ENCODE measurements around the gene AS3MT.
A peak's percentile ranks its signal among the peaks of the same experiment; 100 is the strongest.

AS3MT gene

DNA sequence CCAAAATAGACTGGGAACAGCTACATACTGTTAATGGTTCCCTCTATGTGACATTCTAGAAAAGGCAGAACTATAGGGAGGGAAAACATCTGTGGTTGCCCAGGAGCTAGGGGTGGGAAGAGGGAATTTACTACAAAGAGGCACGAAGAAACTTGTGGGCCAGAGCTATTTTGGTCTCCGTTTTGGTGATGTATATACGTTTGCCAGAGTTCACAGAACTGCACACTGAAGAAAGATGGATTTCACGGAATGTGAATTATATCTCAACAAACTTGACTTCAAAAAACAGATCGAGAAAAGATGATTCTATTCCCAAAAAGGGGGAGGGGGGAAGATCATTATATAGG is 386 bp upstream of the AS3MT start:
- no peak for DNase-seq (ENCODE audit: low read depth)
- TF ChIP-seq, protein P1, sequence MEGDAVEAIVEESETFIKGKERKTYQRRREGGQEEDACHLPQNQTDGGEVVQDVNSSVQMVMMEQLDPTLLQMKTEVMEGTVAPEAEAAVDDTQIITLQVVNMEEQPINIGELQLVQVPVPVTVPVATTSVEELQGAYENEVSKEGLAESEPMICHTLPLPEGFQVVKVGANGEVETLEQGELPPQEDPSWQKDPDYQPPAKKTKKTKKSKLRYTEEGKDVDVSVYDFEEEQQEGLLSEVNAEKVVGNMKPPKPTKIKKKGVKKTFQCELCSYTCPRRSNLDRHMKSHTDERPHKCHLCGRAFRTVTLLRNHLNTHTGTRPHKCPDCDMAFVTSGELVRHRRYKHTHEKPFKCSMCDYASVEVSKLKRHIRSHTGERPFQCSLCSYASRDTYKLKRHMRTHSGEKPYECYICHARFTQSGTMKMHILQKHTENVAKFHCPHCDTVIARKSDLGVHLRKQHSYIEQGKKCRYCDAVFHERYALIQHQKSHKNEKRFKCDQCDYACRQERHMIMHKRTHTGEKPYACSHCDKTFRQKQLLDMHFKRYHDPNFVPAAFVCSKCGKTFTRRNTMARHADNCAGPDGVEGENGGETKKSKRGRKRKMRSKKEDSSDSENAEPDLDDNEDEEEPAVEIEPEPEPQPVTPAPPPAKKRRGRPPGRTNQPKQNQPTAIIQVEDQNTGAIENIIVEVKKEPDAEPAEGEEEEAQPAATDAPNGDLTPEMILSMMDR (conservative IDR thresholded peaks at IDR 0.05; ENCODE audit: low read depth, low read length): no peak
- peak overlapping the region; percentile 54 for H3K4me3 ChIP-seq (ENCODE audit: low read depth, low read length)

DNA sequence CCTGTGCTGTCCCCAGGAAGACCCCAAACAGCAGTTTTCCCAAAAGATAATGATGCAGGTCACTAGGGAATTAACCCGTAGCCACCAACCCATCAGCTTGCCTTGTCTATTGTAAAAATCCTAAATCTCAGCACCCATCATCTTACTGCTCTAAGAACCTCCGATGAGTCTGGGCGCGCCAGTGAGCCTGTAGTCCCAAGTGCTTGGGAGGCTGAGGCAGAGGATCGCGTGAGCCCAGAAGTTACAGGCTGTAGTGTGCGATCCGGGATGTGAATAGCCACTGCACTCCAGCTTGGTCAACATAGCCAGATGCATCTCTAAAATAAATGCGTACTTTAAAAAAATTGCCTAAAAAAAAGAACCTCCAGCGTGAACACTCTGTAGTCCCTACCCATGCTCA is 951 bp downstream of the AS3MT start:
- no peak overlapping the region for H3K4me3 ChIP-seq (ENCODE audit: low read depth, low read length)
- TF ChIP-seq, protein P1 (conservative IDR thresholded peaks at IDR 0.05; ENCODE audit: low read depth, low read length): no peak
- no peak for DNase-seq (ENCODE audit: low read depth)

DNA sequence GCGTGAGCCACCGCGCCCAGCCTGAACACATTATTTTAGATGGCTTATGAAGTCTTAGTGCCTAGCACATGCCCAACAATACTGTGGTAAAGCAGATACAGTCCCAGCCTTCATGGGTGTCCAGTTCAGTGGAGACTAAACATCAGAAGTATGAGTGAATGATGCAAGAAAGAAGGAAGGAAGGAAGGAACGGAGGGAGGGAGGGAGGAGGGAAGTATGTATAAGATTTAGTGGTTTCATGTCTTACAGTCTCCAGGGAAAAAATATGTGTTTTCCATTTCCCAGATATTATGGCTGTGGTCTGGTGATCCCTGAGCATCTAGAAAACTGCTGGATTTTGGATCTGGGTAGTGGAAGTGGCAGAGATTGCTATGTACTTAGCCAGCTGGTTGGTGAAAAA is 2.9 kb downstream of the AS3MT start:
- H3K4me3 ChIP-seq (ENCODE audit: low read depth, low read length): no peak overlapping the region
- DNase-seq (ENCODE audit: low read depth): no peak
- TF ChIP-seq, protein P1 (conservative IDR thresholded peaks at IDR 0.05; ENCODE audit: low read depth, low read length): no peak

DNA sequence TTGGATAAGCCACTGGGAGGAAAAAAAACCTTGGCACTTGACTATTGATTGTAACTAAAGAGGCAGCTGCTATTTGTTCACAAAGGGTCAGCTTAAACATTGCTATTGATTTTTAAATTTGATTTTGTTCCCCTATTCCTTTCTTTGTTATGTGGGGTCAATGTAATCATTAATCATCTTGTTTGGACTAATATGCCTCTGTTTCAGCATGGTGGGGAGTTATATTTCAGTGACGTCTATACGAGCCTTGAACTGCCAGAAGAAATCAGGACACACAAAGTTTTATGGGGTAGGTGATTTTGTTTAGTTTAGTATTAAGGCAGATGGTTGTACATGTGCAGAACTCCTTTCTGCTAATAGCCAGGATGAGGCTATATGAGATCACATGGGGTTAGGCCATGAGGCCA is 7.5 kb downstream of the AS3MT start:
- H3K4me3 ChIP-seq (ENCODE audit: low read depth, low read length): no peak overlapping the region
- DNase-seq (ENCODE audit: low read depth): no peak
- TF ChIP-seq, protein P1 (conservative IDR thresholded peaks at IDR 0.05; ENCODE audit: low read depth, low read length): no peak

DNA sequence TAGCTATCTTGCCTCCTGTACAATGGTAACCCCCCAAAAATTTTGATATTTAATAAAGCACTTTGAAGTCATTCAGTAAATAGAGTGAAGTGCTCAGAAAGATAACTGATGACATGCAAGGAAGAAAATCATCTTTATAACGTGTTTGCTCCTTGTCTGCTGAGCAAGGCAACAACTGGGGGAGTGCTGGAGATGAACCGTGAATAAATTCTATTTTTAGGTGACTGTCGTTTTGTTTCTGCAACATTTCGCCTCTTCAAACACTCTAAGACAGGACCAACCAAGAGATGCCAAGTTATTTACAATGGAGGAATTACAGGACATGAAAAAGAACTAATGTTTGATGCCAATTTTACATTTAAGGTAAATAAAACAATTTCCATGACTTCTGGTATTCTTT is 9.4 kb downstream of the AS3MT start:
- TF ChIP-seq, protein P1 (conservative IDR thresholded peaks at IDR 0.05; ENCODE audit: low read depth, low read length): no peak
- H3K4me3 ChIP-seq (ENCODE audit: low read depth, low read length): no peak overlapping the region
- DNase-seq (ENCODE audit: low read depth): no peak

DNA sequence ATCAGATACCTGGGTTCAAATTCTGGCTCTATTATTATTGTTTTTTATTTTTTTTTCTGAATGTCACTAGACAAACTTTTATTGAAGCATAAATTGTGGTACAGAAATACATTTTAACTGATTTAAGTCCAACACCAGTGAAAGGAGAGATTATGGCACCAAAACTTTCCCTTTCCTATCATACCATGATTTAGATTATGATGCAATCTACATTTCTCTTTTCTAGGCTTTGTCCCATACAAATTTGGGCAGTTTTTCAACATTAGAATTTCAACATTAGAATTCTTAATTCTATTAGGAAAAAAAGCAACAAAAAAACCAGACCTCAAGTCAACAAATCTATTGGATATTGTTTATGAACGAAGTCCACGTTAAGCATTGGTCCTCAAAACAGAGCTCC is 11.0 kb downstream of the AS3MT start:
- TF ChIP-seq, protein P1 (conservative IDR thresholded peaks at IDR 0.05; ENCODE audit: low read depth, low read length): no peak

DNA sequence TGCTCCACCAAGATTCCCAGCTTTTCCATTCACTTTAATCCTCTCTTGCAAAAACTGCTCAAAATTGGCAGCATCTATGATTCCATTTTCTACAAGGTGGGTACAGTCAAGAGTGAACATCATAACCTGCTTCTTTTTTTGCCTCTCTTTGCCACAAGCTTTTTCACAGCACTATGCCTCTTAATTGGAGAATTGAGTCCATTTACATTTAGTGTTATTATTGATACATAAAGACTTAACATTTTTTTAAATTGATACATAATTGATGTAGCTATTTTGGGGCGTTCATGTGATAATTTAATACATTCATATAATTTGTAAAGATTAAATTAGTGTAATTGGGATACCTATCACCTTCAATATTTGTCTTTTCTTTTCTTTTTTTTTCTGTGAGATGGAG is 18.8 kb downstream of the AS3MT start:
- DNase-seq (ENCODE audit: low read depth): no peak
- TF ChIP-seq, protein P1 (conservative IDR thresholded peaks at IDR 0.05; ENCODE audit: low read depth, low read length): no peak
- no peak overlapping the region for H3K4me3 ChIP-seq (ENCODE audit: low read depth, low read length)

More for the DNA sequence above, 11.0 kb downstream of the AS3MT start:
- no peak for DNase-seq (ENCODE audit: low read depth)
- no peak overlapping the region for H3K4me3 ChIP-seq (ENCODE audit: low read depth, low read length)

All from choroid plexus epithelial cell (primary cell).